Activated CD8-positive, alpha-beta memory T cell treated with anti-CD3 and anti-CD28 coated beads for 1 hour (primary cell): Measurements from ENCODE around the gene TASP1.
"Not testable (repeated sequence)": the region's sequence is repeated elsewhere in the genome, so short reads cannot be mapped to it uniquely, and the experiment has no call there.

Source experiments
- DNase-seq, 2 donors: peaks; one replicate each; pipeline ENCODE4 v3.0.0-alpha.2; 2020; ENCODE audit warnings: low read depth in 1 of 2; ENCODE audit errors: extremely low read depth in 1 of 2

Gene TASP1

DNA sequence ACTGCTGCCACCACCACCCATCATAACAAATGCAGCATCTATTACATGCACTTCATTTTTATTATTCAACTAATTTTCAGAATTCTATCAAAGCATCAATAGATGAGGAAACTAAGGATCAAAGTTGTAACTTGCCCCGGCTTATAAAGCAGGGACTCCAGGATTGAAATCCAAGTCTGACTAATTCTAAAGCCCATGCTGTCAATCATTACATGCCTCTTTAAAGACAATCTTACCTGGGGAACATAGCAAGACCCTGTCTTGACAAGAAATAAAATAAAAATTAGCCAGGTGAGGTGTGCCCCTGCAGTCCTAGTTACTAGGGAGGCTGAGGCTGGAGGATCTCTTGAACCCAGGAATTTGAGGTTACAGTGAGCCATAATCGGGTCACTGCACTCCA is 235.3 kb downstream of the TASP1 start:
- DNase-seq, result no peak

DNA sequence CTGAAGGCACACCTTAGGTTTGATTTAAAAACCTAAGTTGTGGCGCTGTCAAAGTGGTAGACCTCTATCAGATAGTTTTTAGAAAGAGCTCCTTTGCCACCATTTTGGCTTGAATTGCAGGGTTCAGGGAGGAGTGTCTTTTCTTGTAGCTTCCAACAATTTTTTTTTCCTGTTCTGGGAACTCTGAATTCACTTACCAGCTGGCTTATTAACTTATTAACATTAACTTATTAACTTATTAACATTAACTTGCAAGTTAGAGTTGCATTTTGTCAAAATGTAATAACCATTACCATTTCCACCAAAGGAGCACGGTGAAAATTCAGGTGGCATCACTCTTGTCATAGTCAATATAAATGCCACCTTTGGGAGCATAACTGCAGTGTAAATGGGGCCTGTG is 235.7 kb downstream of the TASP1 start:
- DNase-seq, result no peak

DNA sequence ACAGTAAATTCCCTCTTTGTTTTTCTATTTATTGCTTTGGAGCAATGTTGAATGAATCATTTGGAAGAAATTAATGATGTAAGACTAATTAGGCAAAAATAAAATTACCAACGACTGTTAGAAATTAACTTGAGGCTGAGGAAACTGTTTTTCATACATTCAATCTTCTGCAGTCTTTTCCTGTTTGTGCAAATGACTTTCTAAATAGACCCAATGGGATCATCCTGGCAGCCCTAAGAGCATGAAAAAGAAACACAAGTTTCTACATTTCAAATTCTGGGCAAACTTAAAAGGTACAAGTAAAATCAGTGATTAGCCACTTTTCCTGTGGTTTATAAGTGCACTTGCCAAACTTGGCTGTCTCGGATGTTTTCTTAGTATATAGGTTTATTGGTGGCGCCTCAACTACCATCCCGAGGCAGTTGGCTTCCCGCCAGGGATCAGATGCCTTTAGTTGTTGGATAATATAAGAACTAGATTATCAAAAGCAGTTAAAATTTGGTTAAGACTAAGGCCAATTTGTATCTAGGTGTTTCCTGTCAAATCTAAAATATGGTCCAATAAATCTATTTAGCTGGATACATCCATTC is 236.5 kb downstream of the TASP1 start:
- DNase-seq, result no peak

DNA sequence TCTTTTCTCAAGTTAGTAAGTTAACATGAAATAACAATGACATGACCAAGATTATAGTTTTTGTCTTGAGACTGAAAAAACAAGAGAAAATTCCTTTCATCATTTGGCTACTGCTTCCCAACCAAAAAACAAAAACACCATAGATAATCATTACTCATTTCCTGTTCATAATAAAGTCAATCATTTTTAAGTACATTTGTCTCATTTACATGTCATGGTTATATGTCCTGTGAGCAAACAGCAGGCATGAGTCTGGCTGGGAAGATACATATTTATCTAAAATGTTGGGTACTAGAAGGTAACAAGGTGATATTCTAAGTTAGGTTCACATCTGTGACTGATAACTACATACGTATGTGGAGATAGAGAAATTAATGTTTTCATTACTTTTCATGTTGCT is 237.1 kb downstream of the TASP1 start:
- DNase-seq, result no peak

DNA sequence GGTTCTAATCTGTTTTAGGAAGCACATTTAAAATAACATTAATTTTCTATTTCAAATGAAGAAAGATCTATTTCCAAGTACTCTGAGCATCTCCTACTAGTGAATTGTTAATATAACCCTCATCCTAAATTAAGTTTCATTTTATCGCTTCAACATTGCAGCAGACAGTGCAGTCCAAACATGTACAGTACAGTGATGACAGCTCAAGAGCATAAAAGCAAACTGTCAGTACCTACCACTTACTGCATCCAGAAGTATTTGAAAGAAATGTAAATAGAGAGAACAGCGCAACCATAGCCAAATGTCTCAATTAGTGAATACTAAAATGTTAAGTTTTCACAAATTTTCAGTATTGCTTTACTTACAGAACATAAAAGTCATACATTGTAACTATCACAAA is 238.3 kb downstream of the TASP1 start:
- no peak for DNase-seq

DNA sequence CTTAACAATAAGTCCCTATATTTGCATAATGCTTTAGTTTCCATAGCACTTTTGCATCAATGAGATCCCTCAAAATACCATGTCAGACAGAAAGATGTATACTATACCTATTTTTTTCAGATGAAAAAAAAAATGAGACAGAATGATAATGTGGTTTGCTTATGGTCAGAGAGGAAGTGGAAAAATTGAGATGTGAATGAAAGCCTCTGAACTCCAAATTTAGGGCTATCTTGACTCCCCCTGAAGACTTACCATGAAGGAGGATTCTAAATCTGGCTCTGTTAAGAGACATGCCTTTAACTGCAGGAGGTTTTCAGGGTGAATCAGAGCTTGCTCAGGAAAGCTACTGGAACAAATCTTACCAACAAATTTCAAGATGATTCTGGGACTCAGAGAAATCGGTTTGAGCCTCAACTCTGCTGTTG is 241.4 kb downstream of the TASP1 start:
- no peak for DNase-seq

DNA sequence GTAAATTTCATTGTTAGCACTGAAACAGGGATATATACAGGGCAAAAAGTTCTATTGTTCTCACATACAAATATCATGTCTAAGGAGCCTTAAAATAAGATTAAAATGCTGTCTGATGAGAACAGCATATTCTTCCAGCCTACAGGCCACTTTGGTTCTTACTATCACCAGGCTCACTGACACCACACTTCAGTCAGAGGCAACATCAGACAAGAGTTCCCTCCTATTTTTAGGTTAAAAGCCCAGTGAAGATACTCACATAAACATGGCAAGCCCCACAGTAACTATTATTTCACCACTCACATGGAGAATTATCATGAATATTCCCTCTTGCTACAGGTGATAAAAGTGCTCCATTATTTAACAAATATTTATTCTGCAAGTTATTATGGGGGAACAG is 241.9 kb downstream of the TASP1 start:
- DNase-seq, result no peak

DNA sequence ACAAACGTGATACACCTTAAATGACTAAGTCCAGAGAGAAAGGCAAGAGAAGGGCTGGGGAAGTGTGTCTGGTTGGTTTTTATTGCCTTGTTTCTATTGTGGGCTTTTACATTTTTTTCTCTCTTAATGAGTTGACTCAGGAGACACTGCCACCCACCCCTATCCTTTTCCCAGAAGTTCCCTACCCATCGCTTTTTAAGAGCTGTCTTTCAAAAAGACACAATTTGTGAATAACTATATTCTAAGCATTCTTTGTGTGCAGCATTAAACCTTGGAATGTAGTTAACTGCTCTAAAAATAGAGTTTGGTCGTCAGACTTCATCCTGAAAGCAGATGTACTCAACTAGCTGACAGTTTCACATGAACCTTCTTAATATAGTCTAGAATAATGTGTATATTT is 242.7 kb downstream of the TASP1 start:
- no peak for DNase-seq

DNA sequence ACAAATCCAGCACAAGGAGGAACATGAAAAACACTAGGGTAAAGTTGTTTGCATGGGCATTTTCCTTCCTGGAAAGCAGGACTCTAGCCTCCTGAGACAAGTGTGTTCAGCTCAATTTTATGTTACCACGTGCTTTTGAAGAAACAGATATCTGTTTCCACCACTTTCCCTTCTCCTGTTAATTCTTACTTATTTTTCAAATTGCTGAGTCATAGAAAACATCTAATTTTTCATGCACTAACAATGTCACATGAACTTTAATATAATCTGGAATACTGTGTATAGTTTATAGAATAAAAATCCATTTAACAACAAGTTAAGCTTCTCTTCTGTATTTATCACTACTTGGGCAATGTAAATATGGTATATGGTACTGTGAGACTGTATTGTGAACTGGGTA is 243.5 kb downstream of the TASP1 start:
- DNase-seq, result no peak

DNA sequence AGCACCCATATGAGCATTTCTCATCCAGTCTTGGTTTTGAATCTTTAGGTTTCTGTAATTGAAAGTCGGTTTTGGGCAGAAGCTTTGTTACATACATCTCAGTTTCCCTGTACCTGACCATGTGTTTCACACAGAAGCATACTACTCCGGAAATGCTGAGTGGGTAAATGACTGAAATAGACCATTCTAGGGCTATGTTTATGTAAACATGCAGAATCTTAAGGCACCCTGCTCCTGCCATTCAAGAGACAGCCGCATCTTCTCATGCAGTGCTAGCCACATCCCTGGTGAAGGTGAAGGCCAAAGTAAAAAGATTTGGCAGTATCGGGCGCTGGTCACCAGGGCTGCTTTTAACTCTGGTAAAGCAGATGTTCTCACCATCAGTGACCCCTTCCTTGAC is 246.3 kb downstream of the TASP1 start:
- no peak for DNase-seq

DNA sequence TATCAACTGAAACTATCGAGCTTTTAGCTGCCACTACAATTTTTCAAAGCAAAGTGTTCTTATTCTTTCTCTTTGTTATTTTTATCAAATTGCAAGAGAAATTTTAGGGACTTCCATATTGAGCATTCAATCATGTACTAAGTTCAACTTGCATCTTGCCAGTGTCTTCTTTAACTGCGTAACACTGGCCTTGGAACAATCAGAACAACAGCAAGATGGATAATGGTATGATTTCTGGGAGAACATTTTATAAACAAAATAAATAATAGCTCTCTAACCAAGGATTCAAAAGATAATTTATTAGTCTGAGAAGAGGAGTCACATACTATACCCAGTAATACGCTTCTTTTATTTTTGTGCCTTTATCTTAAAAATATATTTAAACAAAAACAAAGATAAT is 249.6 kb downstream of the TASP1 start:
- DNase-seq, result no peak

DNA sequence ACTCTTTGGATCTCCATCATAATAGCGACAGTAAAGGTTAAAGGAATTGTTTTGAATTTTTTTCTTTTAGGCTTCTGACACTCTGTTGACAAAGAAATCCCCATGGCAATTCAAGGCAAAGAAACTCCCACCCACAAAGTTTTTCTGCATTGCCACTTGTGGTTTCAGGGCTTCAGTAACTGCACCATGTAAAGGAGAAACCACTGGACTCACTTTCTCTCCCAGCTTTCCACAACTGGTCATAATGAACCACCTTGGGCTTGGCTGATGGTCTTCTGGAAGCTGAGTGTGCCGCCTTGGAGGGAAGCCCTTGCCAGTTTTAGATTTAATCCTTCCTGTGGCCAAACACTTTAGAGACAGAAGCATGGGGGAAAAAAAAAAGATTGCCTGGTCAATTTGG is 254.6 kb downstream of the TASP1 start:
- no peak for DNase-seq

DNA sequence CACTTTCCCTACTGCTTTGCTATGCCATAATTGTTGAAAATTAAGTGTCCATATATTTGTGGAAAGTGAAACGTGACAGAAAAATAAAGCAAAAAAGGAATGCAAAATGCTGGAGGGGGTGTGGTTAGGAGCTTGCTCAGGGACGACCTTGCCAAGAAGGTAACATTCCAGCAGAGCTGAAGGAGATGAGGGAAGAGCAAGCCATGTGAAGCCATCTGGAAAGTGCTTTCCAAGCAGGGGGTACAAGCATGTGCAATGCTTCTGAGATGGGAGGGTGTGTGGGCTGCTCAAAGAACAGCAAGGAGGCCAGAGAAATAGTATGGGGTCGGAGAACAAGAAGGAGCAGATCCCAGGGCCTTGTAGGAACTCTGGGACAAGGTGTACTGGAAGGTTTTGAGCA is 255.9 kb downstream of the TASP1 start:
- no peak for DNase-seq

DNA sequence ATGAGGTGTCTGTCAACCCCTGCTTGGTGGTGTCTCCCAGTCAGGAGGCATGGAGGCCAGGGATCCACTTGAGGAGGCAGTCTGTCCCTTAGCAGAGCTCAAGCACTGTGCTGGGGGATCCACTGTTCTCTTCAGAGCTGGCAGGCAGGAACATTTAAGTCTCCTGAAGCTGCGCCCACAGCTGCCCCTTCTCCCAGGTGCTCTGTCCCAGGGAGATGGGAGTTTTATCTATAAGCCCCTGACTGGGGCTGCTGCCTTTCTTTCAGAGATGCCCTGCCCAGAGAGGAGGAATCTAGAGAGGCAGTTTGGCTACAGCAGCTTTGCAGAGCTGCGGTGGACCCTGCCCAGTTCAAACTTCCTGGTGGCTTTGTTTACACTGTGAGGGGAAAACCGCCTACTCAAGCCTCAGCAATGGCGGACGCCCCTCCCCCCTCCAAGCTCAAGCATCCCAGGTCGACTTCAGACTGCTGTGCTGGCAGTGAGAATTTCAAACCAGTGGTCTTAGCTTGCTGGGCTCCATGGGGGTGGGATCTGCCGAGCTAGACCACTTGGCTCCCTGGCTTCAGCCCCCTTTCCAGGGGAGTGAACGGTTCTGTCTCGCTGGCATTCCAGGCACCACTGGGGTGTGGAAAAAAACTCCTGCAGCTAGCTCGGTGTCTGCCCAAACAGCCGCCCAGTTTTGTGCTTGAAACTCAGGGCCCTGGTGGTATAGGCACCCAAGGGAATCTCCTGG is 258.1 kb downstream of the TASP1 start:
- not testable (repeated sequence) for DNase-seq

DNA sequence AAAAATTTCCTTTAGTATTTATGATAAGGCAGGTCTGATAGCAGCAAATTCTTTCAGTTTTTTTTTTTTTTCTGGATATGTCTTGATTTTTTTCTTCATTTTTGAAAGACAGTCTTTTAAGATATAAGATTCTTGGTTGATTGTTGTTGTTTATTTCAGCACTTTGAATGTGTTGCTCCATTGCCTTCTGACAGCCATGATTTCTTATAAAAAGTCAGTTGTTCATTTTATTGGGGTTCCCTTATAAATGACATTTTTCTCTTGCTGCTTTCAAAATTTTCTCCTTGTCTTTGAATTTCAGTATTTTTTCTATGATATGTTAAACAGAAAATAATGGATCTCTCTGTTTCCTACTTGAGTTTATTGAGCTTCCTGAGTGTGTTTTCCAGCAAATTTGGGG is 265.3 kb downstream of the TASP1 start:
- no peak for DNase-seq

DNA sequence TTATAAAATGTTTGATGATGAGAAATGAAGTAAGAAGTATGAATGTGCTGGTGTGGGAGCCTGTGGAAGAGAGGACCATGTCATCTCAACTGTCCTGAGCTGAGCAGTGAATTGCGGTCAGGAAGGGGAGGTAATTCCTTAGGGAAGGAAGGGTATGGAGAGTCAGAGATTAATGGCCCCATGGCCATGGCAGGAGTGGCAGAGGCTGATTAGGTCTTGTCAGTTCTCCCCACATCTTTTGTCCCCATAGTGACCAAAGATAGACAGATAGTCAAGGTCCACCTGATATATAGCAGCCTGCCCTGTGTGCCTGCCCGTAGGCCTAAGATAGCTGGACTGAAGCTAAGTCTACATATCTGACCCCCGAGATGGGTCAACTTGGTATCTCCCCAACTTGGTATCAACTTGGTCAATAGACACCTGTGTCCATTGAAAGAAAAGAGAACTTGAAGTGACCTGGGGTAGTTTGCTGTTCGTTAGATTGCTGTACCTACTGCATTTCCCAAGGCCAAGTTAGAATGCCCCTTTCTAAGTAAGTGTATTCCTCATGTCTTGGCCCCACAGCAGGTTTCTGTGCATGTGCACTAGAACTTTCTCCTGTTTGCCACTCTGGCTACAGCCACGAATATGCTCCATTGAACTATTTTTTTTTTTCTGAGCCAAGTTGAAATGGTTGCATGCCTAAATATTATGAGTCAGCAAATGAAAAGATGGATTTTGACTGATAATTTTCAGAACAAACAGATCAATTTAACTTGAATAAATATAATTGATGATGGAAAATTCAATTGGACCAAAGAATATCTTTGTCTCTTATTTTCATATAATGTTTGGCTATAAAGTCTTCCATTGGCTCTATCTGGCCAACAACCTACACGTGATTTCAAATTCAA is 274.2 kb downstream of the TASP1 start:
- DNase-seq, result no peak

DNA sequence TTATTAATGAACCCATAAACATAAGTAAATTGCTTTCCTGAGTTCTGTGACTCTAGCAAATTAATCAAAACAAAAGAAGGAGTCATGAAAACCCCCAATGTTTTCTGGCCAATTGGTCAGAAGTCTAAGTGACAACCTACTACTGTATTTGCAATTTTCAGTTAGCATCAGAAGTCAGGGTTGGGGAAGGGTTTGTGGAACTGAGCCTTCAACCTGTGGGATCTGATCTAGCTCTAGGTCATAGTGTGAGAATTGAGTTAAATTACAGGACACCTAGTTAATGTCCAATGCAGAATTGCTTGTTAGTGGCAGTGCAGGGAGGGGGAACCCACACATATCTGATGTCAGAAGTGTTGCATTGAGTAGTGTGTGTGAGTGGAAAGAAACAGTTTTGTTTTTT is 275.3 kb downstream of the TASP1 start:
- no peak for DNase-seq

DNA sequence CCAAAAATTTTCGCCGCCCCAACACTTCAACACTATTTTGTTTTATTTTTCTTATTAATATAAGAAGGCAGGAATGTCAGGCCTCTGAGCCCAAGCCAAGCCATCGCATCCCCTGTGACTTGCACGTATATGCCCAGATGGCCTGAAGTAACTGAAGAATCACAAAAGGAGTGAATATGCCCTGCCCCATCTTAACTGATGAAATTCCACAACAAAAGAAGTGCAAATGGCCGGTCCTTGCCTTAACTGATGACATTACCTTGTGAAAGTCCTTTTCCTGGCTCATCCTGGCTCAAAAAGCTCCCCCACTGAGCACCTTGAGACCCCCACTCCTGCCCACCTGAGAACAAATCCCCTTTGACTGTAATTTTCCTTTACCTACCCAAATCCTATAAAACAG is 276.6 kb downstream of the TASP1 start:
- not testable (repeated sequence) for DNase-seq

DNA sequence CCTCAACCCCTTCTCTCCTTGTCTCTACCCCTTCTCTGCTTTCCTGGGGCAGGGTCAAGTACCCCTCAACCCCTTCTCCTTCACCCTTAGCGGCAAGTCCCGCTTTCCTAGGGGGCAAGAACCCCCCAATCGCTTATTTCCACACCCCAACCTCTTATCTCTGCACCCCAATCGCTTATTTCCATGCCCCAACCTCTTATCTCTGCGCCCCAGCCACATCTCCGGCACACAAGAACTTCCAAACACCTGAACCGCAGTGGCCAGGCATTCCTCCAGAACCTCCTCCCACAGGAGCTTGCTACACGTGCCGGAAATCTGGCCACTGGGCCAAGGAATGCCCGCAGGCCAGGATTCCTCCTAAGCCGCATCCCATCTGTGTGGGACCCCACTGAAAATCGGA is 279.8 kb downstream of the TASP1 start:
- not testable (repeated sequence) for DNase-seq

DNA sequence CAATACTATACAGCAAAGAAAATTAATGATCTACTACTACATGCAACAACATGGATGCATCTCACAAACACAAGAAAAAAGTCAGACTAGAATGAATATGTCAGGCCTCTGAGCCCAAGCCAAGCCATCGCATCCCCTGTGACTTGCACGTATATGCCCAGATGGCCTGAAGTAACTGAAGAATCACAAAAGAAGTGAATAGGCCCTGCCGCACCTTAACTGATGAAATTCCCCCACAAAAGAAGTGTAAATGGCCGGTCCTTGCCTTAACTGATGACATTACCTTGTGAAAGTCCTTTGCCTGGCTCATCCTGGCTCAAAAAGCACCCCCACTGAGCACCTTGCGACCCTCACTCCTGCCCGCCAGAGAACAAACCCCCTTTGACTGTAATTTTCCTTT is 280.9 kb downstream of the TASP1 start:
- DNase-seq, result not testable (repeated sequence)

DNA sequence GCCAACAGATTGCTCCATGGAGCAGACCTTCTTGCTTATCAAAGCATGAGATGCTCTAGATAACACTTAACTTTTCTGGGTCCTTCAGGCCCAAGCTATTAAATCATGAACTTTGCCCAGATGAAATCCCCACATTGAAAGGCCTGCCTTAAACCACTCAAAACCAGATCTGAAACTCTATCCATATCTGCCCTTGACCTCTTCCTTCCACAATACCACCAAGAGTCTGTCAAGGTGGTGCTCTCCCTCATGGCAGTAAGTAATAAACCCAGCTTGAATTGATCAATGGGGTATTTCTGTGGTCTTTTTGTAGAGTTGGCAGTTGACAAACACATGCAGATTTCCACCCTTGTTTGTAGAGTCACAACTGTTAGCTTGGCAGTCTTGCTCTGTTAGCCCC is 282.1 kb downstream of the TASP1 start:
- no peak for DNase-seq

DNA sequence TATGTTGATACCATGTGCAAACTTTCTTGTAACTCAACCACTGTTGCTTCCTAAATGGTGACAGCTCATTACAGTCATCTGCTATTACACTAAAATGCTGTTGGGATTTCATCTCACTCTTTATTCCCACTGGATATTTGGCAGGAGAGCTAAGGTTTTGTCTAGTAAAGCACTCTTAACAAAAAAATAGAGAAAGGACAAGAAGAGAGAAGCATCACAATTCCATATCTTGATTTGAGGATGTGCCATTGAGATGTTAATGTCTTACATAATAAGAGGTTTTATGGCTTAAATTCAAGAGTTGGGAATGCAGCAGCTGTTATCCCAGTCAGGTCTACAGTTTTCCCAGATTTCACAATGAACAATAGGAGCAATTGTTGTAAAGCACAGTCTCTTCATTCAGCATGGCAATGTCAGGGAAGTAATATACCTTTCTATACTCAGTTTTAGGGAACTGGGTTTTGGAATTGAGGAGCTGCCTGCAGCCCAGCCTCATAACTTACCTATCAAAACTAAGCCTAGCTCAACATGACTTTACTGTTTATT is 282.7 kb downstream of the TASP1 start:
- DNase-seq, result no peak
